ENCODE measurements around the gene ELOVL7.

DNA sequence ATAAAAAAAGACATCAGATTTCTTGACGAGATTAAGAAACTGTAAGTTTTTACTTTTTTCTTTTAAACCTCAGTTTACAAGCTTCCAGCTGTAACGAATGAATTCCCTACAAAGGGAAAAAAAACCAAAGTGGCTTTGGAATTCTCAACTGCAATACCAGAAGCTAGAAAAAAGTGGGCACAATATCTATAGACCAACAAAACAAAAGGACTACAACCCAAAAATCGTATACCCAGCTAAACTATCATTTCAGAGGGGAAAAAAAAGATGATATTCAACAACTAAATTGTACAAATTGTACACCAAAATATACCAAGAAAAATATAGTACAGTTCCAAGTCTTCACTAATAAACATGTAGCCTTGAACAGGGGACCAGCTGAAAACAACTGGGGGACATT is 26.8 kb upstream of the ELOVL7 start:
- TF ChIP-seq, protein P1, sequence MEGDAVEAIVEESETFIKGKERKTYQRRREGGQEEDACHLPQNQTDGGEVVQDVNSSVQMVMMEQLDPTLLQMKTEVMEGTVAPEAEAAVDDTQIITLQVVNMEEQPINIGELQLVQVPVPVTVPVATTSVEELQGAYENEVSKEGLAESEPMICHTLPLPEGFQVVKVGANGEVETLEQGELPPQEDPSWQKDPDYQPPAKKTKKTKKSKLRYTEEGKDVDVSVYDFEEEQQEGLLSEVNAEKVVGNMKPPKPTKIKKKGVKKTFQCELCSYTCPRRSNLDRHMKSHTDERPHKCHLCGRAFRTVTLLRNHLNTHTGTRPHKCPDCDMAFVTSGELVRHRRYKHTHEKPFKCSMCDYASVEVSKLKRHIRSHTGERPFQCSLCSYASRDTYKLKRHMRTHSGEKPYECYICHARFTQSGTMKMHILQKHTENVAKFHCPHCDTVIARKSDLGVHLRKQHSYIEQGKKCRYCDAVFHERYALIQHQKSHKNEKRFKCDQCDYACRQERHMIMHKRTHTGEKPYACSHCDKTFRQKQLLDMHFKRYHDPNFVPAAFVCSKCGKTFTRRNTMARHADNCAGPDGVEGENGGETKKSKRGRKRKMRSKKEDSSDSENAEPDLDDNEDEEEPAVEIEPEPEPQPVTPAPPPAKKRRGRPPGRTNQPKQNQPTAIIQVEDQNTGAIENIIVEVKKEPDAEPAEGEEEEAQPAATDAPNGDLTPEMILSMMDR (conservative IDR thresholded peaks at IDR 0.05; ENCODE audit: low read depth, low read length) = no peak
- TF ChIP-seq EZH2 (IDR thresholded peaks at IDR 0.05; ENCODE audit: low read length, unreplicated experiment) = no peak

Data from PC-3 (cell line).